ENCODE results near the gene C16orf74. TPM values are rescaled to one million over a fixed set of nuclear protein-coding genes. Genes with fewer than 3 reads are reported as not detected.

C16orf74 gene
- total RNA-seq, 4 donors from 2014 or later: 0.27 to 7.0 TPM; not detected in 2

GRCh38 chr16:85734311-85735017, 16.4 kb downstream of the C16orf74 start:
- TF ChIP-seq EP300 (IDR thresholded peaks at IDR 0.05; ENCODE audit: low read depth) (no peak), POLR2AphosphoS5 (IDR thresholded peaks at IDR 0.05) (no peak), CTCF (IDR thresholded peaks at IDR 0.05) (no peak), POLR2A (IDR thresholded peaks at IDR 0.05) (no peak)
- Histone ChIP-seq H3K27ac (peak overlapping the region in 2 of 4 donors; percentile 46 to 67), H3K36me3 (no peaks in the 10 kb centered on the region), H3K9me3 (no peaks in the 10 kb centered on the region), H3K27me3 (no peaks in the 10 kb centered on the region), H3K4me1 (peaks cover 0 to 4% (median 0%) of the 10 kb centered on the region in 4 donors), H3K4me3 (no peak overlapping the region)
- intact Hi-C loops (cut with DNase I; ENCODE audit: low total_unique reads) (no loop called here), in situ Hi-C loops (cut with MboI; ENCODE audit: low pct_ligation_motif_present in 1 of 4, low pct_unique_long_range_greater_than_20kb in 1 of 4, low sequenced_read_pairs in 3 of 4) (no loop called here)
- WGBS, 2 donors (ENCODE audit: low coverage in 1 of 2): 66 to 100% methylated on average over 2 to 9 of the region's 10 CpGs
- no peak for DNase-seq

DNA sequence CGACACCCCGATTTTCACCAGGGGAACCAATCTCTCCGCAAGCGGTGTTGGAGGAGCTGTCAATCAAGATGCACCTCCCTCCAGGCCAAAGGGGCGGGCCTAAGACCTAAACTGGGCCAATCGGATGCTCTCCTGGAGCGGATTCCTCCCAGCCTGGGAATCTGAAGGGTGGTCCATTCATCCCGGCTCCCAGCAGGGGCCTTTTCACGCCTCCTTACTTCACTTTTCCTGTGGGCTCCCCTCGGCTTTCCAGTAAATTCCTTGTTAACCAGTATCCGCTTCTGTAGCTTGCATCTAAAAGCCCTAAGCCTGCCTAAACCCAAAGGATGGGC, 17.1 kb downstream of the C16orf74 start:
- H3K9me3 ChIP-seq: no peaks in the 10 kb centered on the region
- H3K4me1 ChIP-seq: peaks cover 0 to 4% (median 0%) of the 10 kb centered on the region in 4 donors
- no peak overlapping the region for H3K27ac ChIP-seq
- in situ Hi-C loops (cut with MboI; ENCODE audit: low pct_ligation_motif_present in 1 of 4, low pct_unique_long_range_greater_than_20kb in 1 of 4, low sequenced_read_pairs in 3 of 4) (no loop called here), intact Hi-C loops (cut with DNase I; ENCODE audit: low total_unique reads) (no loop called here)
- 90% methylated on average over 11 of the region's 11 CpGs; no CpG with 5 or more reads in 1 of the 2 donors for WGBS, 2 donors (ENCODE audit: low coverage in 1 of 2)
- no peak overlapping the region for H3K4me3 ChIP-seq
- H3K36me3 ChIP-seq: no peaks in the 10 kb centered on the region
- DNase-seq: no peak
- H3K27me3 ChIP-seq: no peaks in the 10 kb centered on the region
- TF ChIP-seq CTCF (IDR thresholded peaks at IDR 0.05) (no peak), POLR2A (IDR thresholded peaks at IDR 0.05) (no peak), EP300 (IDR thresholded peaks at IDR 0.05; ENCODE audit: low read depth) (no peak), POLR2AphosphoS5 (IDR thresholded peaks at IDR 0.05) (no peak)

DNA sequence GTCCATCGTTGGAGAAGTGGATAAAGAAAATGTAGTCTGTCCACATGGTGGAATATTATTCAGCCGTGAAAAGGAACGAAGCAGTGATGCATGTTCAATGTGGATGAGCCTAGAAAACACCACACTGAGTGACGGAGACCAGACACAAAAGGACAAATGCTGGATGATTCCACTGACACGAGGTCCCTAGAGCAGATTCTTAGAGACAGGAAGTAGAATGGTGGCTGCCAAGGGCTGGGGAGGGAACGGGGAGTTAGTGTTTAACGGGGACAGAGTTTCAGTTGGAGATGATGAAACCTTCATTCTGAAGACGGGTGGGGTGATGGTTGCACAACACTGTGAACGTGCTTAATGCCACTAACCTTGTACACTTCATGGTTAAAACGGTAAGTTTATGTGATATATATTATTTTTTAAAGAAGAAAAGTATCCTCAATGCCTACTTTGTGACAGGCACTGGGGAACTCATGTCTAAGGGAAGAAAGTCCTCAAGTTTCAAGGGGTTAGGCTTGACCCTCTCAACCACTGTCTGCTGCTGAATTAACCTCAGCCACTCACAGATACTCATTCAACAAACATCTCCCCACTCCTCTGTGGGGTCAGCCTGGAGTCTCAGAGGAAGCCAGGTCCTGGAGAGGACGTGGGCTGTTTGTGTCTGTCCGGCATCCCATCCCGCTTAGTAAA, 17.6 kb downstream of the C16orf74 start:
- TF ChIP-seq CTCF (IDR thresholded peaks at IDR 0.05): no peak
- TF ChIP-seq POLR2A (IDR thresholded peaks at IDR 0.05): no peak
- TF ChIP-seq POLR2AphosphoS5 (IDR thresholded peaks at IDR 0.05): no peak
- TF ChIP-seq EP300 (IDR thresholded peaks at IDR 0.05; ENCODE audit: low read depth): no peak
- Histone ChIP-seq H3K36me3 (no peaks in the 10 kb centered on the region), H3K9me3 (no peaks in the 10 kb centered on the region), H3K27me3 (no peaks in the 10 kb centered on the region), H3K27ac (no peak overlapping the region), H3K4me3 (no peak overlapping the region), H3K4me1 (peaks cover 0 to 4% (median 0%) of the 10 kb centered on the region in 4 donors)
- in situ Hi-C loops (cut with MboI; ENCODE audit: low pct_ligation_motif_present in 1 of 4, low pct_unique_long_range_greater_than_20kb in 1 of 4, low sequenced_read_pairs in 3 of 4): no loop called here
- intact Hi-C loops (cut with DNase I; ENCODE audit: low total_unique reads): no loop called here
- no peak for DNase-seq
- 55 to 71% methylated on average over 4 to 13 of the region's 13 CpGs for WGBS, 2 donors (ENCODE audit: low coverage in 1 of 2)

- WGBS, 2 donors (ENCODE audit: low coverage in 1 of 2): 75 to 88% methylated on average over 2 to 5 of the region's 5 CpGs
- no peaks in the 10 kb centered on the region for H3K9me3 ChIP-seq
- H3K27ac ChIP-seq: no peak overlapping the region
- H3K4me1 ChIP-seq: peaks cover 0 to 4% (median 0%) of the 10 kb centered on the region in 4 donors
- no peak overlapping the region for H3K4me3 ChIP-seq
- in situ Hi-C loops (cut with MboI; ENCODE audit: low pct_ligation_motif_present in 1 of 4, low pct_unique_long_range_greater_than_20kb in 1 of 4, low sequenced_read_pairs in 3 of 4) (no loop called here), intact Hi-C loops (cut with DNase I; ENCODE audit: low total_unique reads) (no loop called here)
- TF ChIP-seq POLR2A (IDR thresholded peaks at IDR 0.05) (no peak), EP300 (IDR thresholded peaks at IDR 0.05; ENCODE audit: low read depth) (no peak), CTCF (IDR thresholded peaks at IDR 0.05) (no peak), POLR2AphosphoS5 (IDR thresholded peaks at IDR 0.05) (no peak)
- no peak for DNase-seq
- no peaks in the 10 kb centered on the region for H3K36me3 ChIP-seq
- H3K27me3 ChIP-seq: no peaks in the 10 kb centered on the region
These were observed 19.7 kb downstream of the C16orf74 start for GRCh38 chr16:85731179-85731578.

Measured in transverse colon (tissue), 4 donors.